Panc1 (cell line): ENCODE data around the gene ANKRD60. TPM values are rescaled to one million over a fixed set of nuclear protein-coding genes. Genes with fewer than 3 reads are reported as not detected.

Experiments used
- ATAC-seq: fragments of 200-7000 bp; cut with Tn5 transposase; 2 replicates; pipeline ENCODE4 v1.9.1; 2020; ENCODE audit warnings: mild to moderate bottlenecking, moderate library complexity
- BruUV-seq: library from RNA; stranded (reverse); fragments of 400-500 nt; replicated peaks from 2 replicates; lab custom pipeline; 2021; lab: Mats Ljungman, UMichigan
- CTCF ChIA-PET: fragments of 300-600 bp; sonication (Branson Sonifier 250); formaldehyde crosslinking; loops from one replicate; lab custom pipeline; 2022; ENCODE audit warnings: antibody characterized with exemption; lab: Charles Lee
- POLR2A ChIA-PET: fragments of 300-600 bp; sonication (Branson Sonifier 250); formaldehyde crosslinking; loops from one replicate; lab custom pipeline; 2022; ENCODE audit warnings: antibody characterized with exemption; lab: Charles Lee
- DNase-seq: peaks from one replicate; pipeline ENCODE4 v3.0.0-alpha.2; 2010; ENCODE audit warnings: low read depth, low spot score
- H3K27ac ChIP-seq: 2 replicates; pipeline ENCODE4 v1.5.1; 2011; ENCODE audit warnings: mild to moderate bottlenecking, low read length, inconsistent platforms
- H3K27me3 ChIP-seq: fragments of 200-500 bp; sonication (Bioruptor generic); 2 replicates; pipeline ENCODE4 v1.6.0; 2014; ENCODE audit warnings: low read length, inconsistent platforms; ENCODE audit not compliant: control insufficient read depth, insufficient read depth
- H3K36me3 ChIP-seq: fragments of 200-500 bp; sonication (Bioruptor generic); 2 replicates; pipeline ENCODE4 v1.5.1; 2014; ENCODE audit warnings: inconsistent platforms, mild to moderate bottlenecking, low read length, moderate library complexity; ENCODE audit not compliant: control insufficient read depth, insufficient read depth
- H3K4me1 ChIP-seq: 2 replicates; pipeline ENCODE4 v1.5.1; 2011; ENCODE audit warnings: inconsistent platforms, mild to moderate bottlenecking, low read length, moderate library complexity; ENCODE audit not compliant: control insufficient read depth, insufficient read depth
- H3K4me3 ChIP-seq, 2 experiments: 2 replicates each; pipeline ENCODE4 v1.5.1; 2011 to 2012; ENCODE audit warnings: low read depth in 2 of 2, low read length in 2 of 2, mild to moderate bottlenecking in 2 of 2, inconsistent platforms in 1 of 2, moderate library complexity in 1 of 2
- H3K9me3 ChIP-seq: fragments of 200-500 bp; sonication (Bioruptor generic); 2 replicates; pipeline ENCODE4 v1.5.1; 2014; ENCODE audit warnings: low read depth, mild to moderate bottlenecking, inconsistent platforms, low read length, moderate library complexity; ENCODE audit not compliant: control insufficient read depth, insufficient read depth
- POLR2AphosphoS5 ChIP-seq: IDR thresholded peaks from 2 replicates; pipeline ENCODE4 v1.6.1; 2012; ENCODE audit warnings: mild to moderate bottlenecking, low read depth, low read length, moderate library complexity
- SIN3A ChIP-seq: IDR thresholded peaks from 2 replicates; pipeline ENCODE4 v1.6.1; 2012; ENCODE audit warnings: low read depth, mild to moderate bottlenecking, low read length, moderate library complexity, borderline replicate concordance; ENCODE audit not compliant: insufficient read depth
- TCF7L2 ChIP-seq: IDR thresholded peaks from 2 replicates; pipeline ENCODE4 v1.6.1; 2011; ENCODE audit warnings: mild to moderate bottlenecking, low read depth, low read length, inconsistent platforms
- in situ Hi-C: cut with HindIII; loops from 2 replicates; pipeline ENCODE4 v1.10.0; 2016; ENCODE audit warnings: low sequenced_read_pairs, low pct_unique_long_range_greater_than_20kb
- intact Hi-C: fragments of 100-400 bp; cut with micrococcal nuclease; formaldehyde crosslinking; loops from one replicate; pipeline ENCODE4 v1.10.0; 2022; ENCODE audit not compliant: unreplicated experiment
- total RNA-seq: library from RNA; stranded (reverse); gene quantifications from one replicate; pipeline ENCODE4 v1.2.1, GENCODE V29; 2021; ENCODE audit not compliant: unreplicated experiment
- TF ChIP-seq, protein P1 (sequence below), 2 experiments: IDR thresholded peaks; 2 replicates each; pipeline ENCODE4 v1.6.1; 2011 to 2012; ENCODE audit warnings: low read depth in 2 of 2, control low read depth in 1 of 2, low read length in 1 of 2, mild to moderate bottlenecking in 1 of 2, moderate library complexity in 1 of 2; ENCODE audit not compliant: insufficient read depth in 1 of 2
- TF ChIP-seq, protein P2 (sequence below): fragments of 450-650 bp; IDR thresholded peaks from 2 replicates; pipeline ENCODE4 v1.5.1; 2017; ENCODE audit warnings: mild to moderate bottlenecking

Gene ANKRD60
- total RNA-seq, 1 experiment from 2014 or later, result not detected

- Histone ChIP-seq H3K36me3 (no peaks in the 10 kb centered on the region), H3K4me1 (peaks cover 3% of the 10 kb centered on the region; the same call in 1 of the 2 replicates), H3K9me3 (peaks cover 9% of the 10 kb centered on the region), H3K27me3 (no peaks in the 10 kb centered on the region), H3K4me3 (no peak overlapping the region), H3K27ac (no peak overlapping the region)
- TF ChIP-seq POLR2AphosphoS5, result no peak
- TF ChIP-seq, protein P1, sequence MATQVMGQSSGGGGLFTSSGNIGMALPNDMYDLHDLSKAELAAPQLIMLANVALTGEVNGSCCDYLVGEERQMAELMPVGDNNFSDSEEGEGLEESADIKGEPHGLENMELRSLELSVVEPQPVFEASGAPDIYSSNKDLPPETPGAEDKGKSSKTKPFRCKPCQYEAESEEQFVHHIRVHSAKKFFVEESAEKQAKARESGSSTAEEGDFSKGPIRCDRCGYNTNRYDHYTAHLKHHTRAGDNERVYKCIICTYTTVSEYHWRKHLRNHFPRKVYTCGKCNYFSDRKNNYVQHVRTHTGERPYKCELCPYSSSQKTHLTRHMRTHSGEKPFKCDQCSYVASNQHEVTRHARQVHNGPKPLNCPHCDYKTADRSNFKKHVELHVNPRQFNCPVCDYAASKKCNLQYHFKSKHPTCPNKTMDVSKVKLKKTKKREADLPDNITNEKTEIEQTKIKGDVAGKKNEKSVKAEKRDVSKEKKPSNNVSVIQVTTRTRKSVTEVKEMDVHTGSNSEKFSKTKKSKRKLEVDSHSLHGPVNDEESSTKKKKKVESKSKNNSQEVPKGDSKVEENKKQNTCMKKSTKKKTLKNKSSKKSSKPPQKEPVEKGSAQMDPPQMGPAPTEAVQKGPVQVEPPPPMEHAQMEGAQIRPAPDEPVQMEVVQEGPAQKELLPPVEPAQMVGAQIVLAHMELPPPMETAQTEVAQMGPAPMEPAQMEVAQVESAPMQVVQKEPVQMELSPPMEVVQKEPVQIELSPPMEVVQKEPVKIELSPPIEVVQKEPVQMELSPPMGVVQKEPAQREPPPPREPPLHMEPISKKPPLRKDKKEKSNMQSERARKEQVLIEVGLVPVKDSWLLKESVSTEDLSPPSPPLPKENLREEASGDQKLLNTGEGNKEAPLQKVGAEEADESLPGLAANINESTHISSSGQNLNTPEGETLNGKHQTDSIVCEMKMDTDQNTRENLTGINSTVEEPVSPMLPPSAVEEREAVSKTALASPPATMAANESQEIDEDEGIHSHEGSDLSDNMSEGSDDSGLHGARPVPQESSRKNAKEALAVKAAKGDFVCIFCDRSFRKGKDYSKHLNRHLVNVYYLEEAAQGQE (IDR thresholded peaks at IDR 0.05; ENCODE audit: insufficient read depth in 1 of 2, low read depth in 2 of 2, low read length in 1 of 2), result no peak
- TF ChIP-seq, protein P2, sequence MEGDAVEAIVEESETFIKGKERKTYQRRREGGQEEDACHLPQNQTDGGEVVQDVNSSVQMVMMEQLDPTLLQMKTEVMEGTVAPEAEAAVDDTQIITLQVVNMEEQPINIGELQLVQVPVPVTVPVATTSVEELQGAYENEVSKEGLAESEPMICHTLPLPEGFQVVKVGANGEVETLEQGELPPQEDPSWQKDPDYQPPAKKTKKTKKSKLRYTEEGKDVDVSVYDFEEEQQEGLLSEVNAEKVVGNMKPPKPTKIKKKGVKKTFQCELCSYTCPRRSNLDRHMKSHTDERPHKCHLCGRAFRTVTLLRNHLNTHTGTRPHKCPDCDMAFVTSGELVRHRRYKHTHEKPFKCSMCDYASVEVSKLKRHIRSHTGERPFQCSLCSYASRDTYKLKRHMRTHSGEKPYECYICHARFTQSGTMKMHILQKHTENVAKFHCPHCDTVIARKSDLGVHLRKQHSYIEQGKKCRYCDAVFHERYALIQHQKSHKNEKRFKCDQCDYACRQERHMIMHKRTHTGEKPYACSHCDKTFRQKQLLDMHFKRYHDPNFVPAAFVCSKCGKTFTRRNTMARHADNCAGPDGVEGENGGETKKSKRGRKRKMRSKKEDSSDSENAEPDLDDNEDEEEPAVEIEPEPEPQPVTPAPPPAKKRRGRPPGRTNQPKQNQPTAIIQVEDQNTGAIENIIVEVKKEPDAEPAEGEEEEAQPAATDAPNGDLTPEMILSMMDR, result no peak
- TF ChIP-seq TCF7L2, result no peak
- TF ChIP-seq SIN3A, result no peak
- in situ Hi-C loops (loop anchor here (25.0 kb wide), 1 partner anchor 547 kb away; no protein-coding TSS in a partner anchor), intact Hi-C loops (no loop called here)
- CTCF ChIA-PET, result interaction anchor here (0.6 to 0.7 kb wide), 2 partner anchors 584 to 1038 kb away, joined by 3 to 9 read pairs; no protein-coding TSS in a partner anchor
- ATAC-seq (no peak), DNase-seq (no peak)
- POLR2A ChIA-PET, result no interaction called here
- BruUV-seq, result no TSS peak
Measured at GRCh38 chr20:58184063-58184462, 44.4 kb downstream of the ANKRD60 start.

- H3K27me3 ChIP-seq, result no peaks in the 10 kb centered on the region
- BruUV-seq, result no TSS peak
- ChIA-PET CTCF (interaction anchor here (0.5 kb wide), 1 partner anchor 333 kb away, joined by 3 read pairs; no protein-coding TSS in a partner anchor), POLR2A (no interaction called here)
- peaks cover 9% of the 10 kb centered on the region for H3K9me3 ChIP-seq
- H3K27ac ChIP-seq, result no peak overlapping the region
- H3K4me1 ChIP-seq, result peaks cover 3% of the 10 kb centered on the region; the same call in 1 of the 2 replicates
- ATAC-seq (no peak), DNase-seq (no peak)
- no peaks in the 10 kb centered on the region for H3K36me3 ChIP-seq
- H3K4me3 ChIP-seq, result no peak overlapping the region
- TF ChIP-seq, protein P2, result no peak
- no peak for TF ChIP-seq POLR2AphosphoS5
- TF ChIP-seq TCF7L2, result no peak
- no peak for TF ChIP-seq SIN3A
- TF ChIP-seq, protein P1 (IDR thresholded peaks at IDR 0.05; ENCODE audit: insufficient read depth in 1 of 2, low read depth in 2 of 2, low read length in 1 of 2), result no peak
- in situ Hi-C loops (loop anchor here (25.0 kb wide), 1 partner anchor 545 kb away; no protein-coding TSS in a partner anchor), intact Hi-C loops (no loop called here)
Measured at GRCh38 chr20:58182521-58183140, 45.8 kb downstream of the ANKRD60 start.
